Fibroblast of mammary gland (primary cell): ENCODE measurements around the gene CLCC1.

Experiments used
- DNase-seq: peaks from one replicate; pipeline ENCODE4 v3.0.0-alpha.2; 2010; ENCODE audit warnings: low read depth
- H3K4me3 ChIP-seq: 2 replicates; pipeline ENCODE4 v1.5.1; 2011; ENCODE audit warnings: low read depth, mild to moderate bottlenecking, low read length, moderate library complexity; ENCODE audit not compliant: control insufficient read depth
- TF ChIP-seq, protein P1 (sequence below): conservative IDR thresholded peaks from 2 replicates; pipeline ENCODE4 v1.5.1; 2011; ENCODE audit warnings: low read depth, low read length, inconsistent platforms; ENCODE audit not compliant: control insufficient read depth, insufficient read depth

The CLCC1 gene

DNA sequence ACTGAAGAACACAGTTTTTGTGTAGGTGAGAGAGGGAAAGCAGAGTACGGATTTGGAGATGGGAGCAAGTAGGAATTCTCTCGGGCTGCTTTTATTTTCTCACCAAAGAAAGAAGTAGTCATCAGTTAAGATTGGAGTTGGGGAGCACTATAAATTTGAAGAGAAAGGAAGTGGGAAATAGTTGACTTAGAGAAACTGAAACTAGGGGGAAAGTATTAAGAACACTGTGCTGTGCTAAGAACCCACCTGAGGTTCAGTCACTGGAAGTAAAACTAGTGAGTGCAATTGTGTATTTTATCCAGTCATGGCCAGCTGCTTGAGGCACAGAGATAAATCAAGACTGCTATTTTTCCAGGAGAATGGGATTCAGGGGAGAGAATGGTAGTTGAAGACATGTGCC is 37.4 kb downstream of the CLCC1 start:
- TF ChIP-seq, protein P1, sequence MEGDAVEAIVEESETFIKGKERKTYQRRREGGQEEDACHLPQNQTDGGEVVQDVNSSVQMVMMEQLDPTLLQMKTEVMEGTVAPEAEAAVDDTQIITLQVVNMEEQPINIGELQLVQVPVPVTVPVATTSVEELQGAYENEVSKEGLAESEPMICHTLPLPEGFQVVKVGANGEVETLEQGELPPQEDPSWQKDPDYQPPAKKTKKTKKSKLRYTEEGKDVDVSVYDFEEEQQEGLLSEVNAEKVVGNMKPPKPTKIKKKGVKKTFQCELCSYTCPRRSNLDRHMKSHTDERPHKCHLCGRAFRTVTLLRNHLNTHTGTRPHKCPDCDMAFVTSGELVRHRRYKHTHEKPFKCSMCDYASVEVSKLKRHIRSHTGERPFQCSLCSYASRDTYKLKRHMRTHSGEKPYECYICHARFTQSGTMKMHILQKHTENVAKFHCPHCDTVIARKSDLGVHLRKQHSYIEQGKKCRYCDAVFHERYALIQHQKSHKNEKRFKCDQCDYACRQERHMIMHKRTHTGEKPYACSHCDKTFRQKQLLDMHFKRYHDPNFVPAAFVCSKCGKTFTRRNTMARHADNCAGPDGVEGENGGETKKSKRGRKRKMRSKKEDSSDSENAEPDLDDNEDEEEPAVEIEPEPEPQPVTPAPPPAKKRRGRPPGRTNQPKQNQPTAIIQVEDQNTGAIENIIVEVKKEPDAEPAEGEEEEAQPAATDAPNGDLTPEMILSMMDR = no peak
- H3K4me3 ChIP-seq = no peak overlapping the region
- no peak for DNase-seq

DNA sequence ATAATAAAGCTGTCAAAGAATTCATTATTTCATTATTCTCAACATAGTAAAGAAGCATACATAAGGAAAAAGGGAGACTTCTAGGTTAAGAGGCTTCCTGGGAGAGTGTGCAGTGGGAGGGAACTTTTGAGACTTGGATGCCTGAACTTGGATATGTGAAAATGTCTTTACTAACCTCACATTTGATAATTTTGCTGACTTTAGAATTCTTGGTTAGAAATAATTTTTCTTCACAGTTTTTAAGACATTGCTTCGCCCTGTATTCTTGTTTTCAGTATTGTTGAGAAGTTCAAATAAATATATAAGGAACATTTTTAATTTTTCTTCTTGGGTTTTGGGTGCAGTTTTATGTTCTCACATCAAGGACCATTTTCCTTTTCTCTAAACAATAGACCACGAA is 46.5 kb downstream of the CLCC1 start:
- DNase-seq = no peak
- no peak overlapping the region for H3K4me3 ChIP-seq
- TF ChIP-seq, protein P1 = no peak
